CD8-positive, alpha-beta memory T cell (primary cell): Measurements from ENCODE around the gene EPB41L5. TPM values are rescaled to one million over a fixed set of nuclear protein-coding genes. Genes with fewer than 3 reads are reported as not detected.

ENCODE experiments used
- CTCF ChIA-PET: fragments of 350-600 bp; sonication (Branson Sonifier 250); formaldehyde crosslinking; loops from one replicate; lab custom pipeline; 2021; ENCODE audit warnings: antibody characterized with exemption; lab: Charles Lee
- POLR2A ChIA-PET: fragments of 350-600 bp; sonication (Branson Sonifier 250); formaldehyde crosslinking; loops from one replicate; lab custom pipeline; 2021; ENCODE audit warnings: antibody characterized with exemption; lab: Charles Lee
- DNase-seq, 5 donors: peaks; one replicate each; pipeline versions ENCODE4 v3.0.0 to v3.0.0-alpha.2; 2020 to 2022; ENCODE audit warnings: mixed read lengths in 1 of 5
- H3K27ac ChIP-seq: one replicate; pipeline ENCODE4 v1.7.0; 2013; ENCODE audit warnings: low read depth, mild to moderate bottlenecking, low read length, moderate library complexity
- H3K27me3 ChIP-seq: 2 replicates; pipeline ENCODE4 v1.7.0; 2013; ENCODE audit warnings: low read length, mild to moderate bottlenecking; ENCODE audit not compliant: insufficient read depth, poor library complexity, severe bottlenecking
- H3K36me3 ChIP-seq: 2 replicates; pipeline ENCODE4 v1.7.0; 2013; ENCODE audit warnings: mild to moderate bottlenecking, low read length, moderate library complexity; ENCODE audit not compliant: insufficient read depth
- H3K4me1 ChIP-seq: 2 replicates; pipeline ENCODE4 v1.7.0; 2013; ENCODE audit warnings: mild to moderate bottlenecking, low read length, moderate library complexity; ENCODE audit not compliant: insufficient read depth
- H3K4me3 ChIP-seq: 2 replicates; pipeline ENCODE4 v1.7.0; 2013; ENCODE audit warnings: mild to moderate bottlenecking, low read length
- H3K9me3 ChIP-seq: 2 replicates; pipeline ENCODE4 v1.7.0; 2013; ENCODE audit warnings: mild to moderate bottlenecking, low read length
- H3K27ac Mint-ChIP-seq, 8 donors: one replicate each; pipeline ENCODE4 v1.8.0; 2020 to 2021; ENCODE audit warnings: mixed read lengths in 8 of 8, mild to moderate bottlenecking in 6 of 8, inconsistent platforms in 3 of 8, moderate library complexity in 3 of 8
- H3K27me3 Mint-ChIP-seq, 2 donors: one replicate each; pipeline ENCODE4 v1.8.0; 2020 to 2021; ENCODE audit warnings: mixed read lengths in 2 of 2, mild to moderate bottlenecking in 1 of 2, moderate library complexity in 1 of 2
- H3K36me3 Mint-ChIP-seq, 3 donors: one replicate each; pipeline ENCODE4 v1.8.0; 2020 to 2021; ENCODE audit warnings: mixed read lengths in 3 of 3, inconsistent platforms in 1 of 3, mild to moderate bottlenecking in 1 of 3
- H3K4me1 Mint-ChIP-seq, 3 donors: one replicate each; pipeline ENCODE4 v1.8.0; 2020 to 2021; ENCODE audit warnings: mixed read lengths in 3 of 3, inconsistent platforms in 1 of 3, mild to moderate bottlenecking in 1 of 3
- H3K4me3 Mint-ChIP-seq, 7 donors: one replicate each; pipeline ENCODE4 v1.8.0; 2020 to 2021; ENCODE audit warnings: mixed read lengths in 7 of 7, mild to moderate bottlenecking in 6 of 7, moderate library complexity in 4 of 7, inconsistent platforms in 2 of 7
- H3K9me3 Mint-ChIP-seq, 5 donors: one replicate each; pipeline ENCODE4 v1.8.0; 2020 to 2022; ENCODE audit warnings: mixed read lengths in 5 of 5, mild to moderate bottlenecking in 3 of 5, moderate library complexity in 2 of 5, inconsistent platforms in 1 of 5
- polyA plus RNA-seq: library from polyadenylated mRNA; unstranded; fragments of 300-500 nt; fragmentation: Illumina TruSeq; gene quantifications from one replicate; pipeline ENCODE4 v1.2.3, GENCODE V29; 2021
- total RNA-seq, 2 experiments: library from RNA; stranded (reverse); gene quantifications; one replicate each; pipeline ENCODE4 v1.2.3, GENCODE V29; 2021

Gene EPB41L5
- total and polyA plus RNA-seq, 3 experiments from 2014 or later: 3.3 to 4.0 (median 3.8) TPM

- Histone ChIP-seq H3K27me3 (no peaks in the 10 kb centered on the region), H3K4me3 (no peak overlapping the region), H3K36me3 (peaks cover 5% of the 10 kb centered on the region), H3K4me1 (peaks cover 28% of the 10 kb centered on the region), H3K27ac (no peak overlapping the region), H3K9me3 (no peaks in the 10 kb centered on the region)
- POLR2A ChIA-PET: no interaction called here
- Mint-ChIP-seq H3K27ac (peak overlapping the region in 5 of 8 donors; percentile 0 to 91 (median 67)), H3K4me1 (peaks cover 43 to 64% (median 61%) of the 10 kb centered on the region in 3 donors), H3K9me3 (no peaks in the 10 kb centered on the region), H3K36me3 (peaks cover 8 to 37% (median 13%) of the 10 kb centered on the region in 3 donors), H3K4me3 (peak overlapping the region in 5 of 7 donors; percentile 78 to 94 (median 85)), H3K27me3 (no peaks in the 10 kb centered on the region)
- DNase-seq: no peak
- CTCF ChIA-PET: interaction anchor here (2.7 kb wide), 1 partner anchor 45 kb away, joined by 17 read pairs; no protein-coding TSS in a partner anchor
These were observed 207.9 kb downstream of the EPB41L5 start for GRCh38 chr2:120220756-120221155.

DNA sequence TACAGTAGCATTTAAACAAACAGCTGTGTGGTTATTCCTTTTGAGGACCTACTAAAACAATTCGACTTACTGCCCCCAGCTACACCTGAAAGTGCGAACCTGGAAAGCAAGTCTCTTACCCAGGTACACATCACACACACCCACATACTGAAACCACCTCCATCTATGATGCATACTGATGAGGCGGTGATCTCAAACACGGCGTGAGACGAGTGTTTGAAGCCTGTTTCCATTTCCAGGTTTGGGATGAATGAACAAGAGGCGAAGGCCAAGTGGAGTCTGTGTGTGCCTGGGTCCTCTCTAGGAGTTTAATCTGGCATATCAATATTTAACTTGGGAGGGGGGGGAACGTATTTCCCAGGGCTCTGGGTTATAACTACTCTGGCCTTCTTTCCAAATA lies 208.7 kb downstream of the EPB41L5 start:
- H3K4me3 Mint-ChIP-seq: peak overlapping the region; percentile 78 to 94 (median 83)
- Histone ChIP-seq H3K27ac (no peak overlapping the region), H3K9me3 (no peaks in the 10 kb centered on the region), H3K4me3 (no peak overlapping the region), H3K27me3 (no peaks in the 10 kb centered on the region), H3K36me3 (peaks cover 5% of the 10 kb centered on the region), H3K4me1 (peaks cover 28% of the 10 kb centered on the region)
- ChIA-PET CTCF (no interaction called here), POLR2A (interaction anchor here (1.9 kb wide), 1 partner anchor 11 kb away, joined by 17 read pairs; no protein-coding TSS in a partner anchor)
- no peaks in the 10 kb centered on the region for H3K27me3 Mint-ChIP-seq
- H3K9me3 Mint-ChIP-seq: no peaks in the 10 kb centered on the region
- peak overlapping the region; percentile 38 to 91 (median 76) for H3K27ac Mint-ChIP-seq
- no peak for DNase-seq
- H3K36me3 Mint-ChIP-seq: peaks cover 6 to 37% (median 10%) of the 10 kb centered on the region in 3 donors
- peaks cover 42 to 70% (median 65%) of the 10 kb centered on the region in 3 donors for H3K4me1 Mint-ChIP-seq

DNA sequence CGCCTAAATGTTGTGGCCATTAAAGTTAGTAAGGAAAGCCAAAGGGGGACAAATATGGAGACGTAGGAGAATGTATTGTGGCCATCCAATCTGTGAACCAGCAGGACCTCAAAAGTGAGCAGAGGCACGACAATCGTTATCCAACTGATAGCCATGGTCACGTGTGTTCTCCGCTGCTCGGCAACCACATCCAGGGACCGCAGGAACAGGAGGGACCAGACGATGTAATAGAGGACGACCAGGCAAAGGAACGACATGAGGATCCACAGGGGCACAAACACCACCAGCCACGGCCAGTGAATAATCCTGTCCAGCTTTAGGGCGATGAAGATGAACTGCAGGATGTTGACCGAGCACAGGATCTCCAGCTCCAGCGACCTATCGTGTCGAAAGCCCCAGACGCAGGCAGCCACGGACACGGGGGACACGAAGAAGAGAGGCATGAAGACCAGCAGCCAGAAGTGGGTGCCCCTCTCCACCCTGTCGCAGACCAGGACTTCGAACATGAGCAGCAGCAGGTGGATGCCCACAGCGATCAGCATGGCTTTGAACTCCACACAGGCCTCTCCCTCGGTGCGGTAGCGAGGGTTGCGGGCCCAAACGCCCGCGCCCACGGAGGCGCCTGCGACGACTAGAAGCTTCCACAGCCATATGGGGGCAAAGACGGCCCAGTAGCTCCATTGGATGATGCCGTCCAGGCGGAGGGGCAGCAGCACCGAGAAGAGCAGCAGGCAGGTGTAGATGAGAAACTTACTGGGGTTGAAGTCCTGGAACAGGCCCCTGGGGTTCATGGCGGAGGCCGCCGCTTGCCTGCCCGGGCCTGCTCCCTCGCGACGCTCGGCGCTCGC lies 209.5 kb downstream of the EPB41L5 start:
- CTCF ChIA-PET: interaction anchor here (0.8 to 1.0 kb wide), 2 partner anchors 9 to 10 kb away, joined by 3 to 6 read pairs; no protein-coding TSS in a partner anchor

DNA sequence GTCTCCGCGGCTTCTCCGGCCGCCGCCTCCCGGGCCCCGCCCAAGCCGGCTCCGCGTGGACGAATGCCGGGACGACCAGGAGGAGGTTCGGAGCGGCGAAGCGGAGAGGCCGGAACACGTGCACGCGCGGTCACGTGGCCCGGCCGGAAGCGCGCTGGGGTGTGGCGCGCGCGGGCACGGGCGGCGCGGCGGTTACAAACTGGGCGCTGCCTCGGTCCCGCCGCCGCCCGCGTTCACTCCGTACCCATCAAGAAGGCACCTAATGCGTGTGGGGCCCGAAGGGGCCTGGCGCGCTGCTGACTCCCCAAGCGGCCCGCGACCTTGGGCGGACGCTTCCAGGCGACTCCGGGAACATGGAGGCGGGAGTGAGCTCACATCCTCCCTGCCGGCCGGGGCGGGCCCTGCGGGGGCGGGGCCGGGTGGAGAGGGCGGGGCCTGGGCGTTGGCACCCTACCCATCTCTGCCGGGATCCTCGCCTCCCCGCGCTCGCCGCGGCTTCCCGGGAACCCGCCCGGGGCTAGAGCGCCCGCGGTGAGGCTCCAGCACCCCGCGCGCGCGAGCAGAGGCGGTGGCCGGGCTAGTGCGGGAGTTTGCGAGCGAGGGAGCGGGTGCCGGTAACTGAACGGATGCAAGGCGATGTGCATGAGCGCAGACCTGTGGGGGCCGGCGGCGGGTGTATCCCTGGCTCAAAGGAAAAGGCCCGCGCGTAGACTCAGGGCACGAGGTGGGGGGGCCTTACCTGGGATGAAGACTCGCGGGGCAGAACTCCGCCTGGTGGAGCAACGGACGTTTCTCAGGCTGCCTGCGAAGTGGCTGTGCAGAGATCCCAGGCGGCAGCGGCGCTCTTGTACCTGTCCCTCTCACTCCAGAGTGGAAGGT lies 210.4 kb downstream of the EPB41L5 start, which contains the start of gene TMEM185B:
Gene TMEM185B, minus strand, starts transcription at position 367 of the 879 bp plus-strand sequence. CDS start 424 bp downstream, outside the sequence.
- POLR2A ChIA-PET: interaction anchor here (0.5 to 1.9 kb wide), 6 partner anchors 9 to 545 kb away, joined by 3 to 17 read pairs (median 6); partner anchors contain the start of gene RALB
- Mint-ChIP-seq H3K9me3 (no peaks in the 10 kb centered on the region), H3K4me3 (peak within 1 kb of the TSS; percentile 82 to 94 (median 87)), H3K27me3 (no peaks in the 10 kb centered on the region), H3K27ac (peak within 1 kb of the TSS; percentile 86 to 95 (median 90)), H3K36me3 (peaks cover 4 to 32% (median 10%) of the 10 kb centered on the region in 3 donors), H3K4me1 (peaks cover 41 to 69% (median 67%) of the 10 kb centered on the region in 3 donors)
- H3K36me3 ChIP-seq: peaks cover 5% of the 10 kb centered on the region
- no peaks in the 10 kb centered on the region for H3K27me3 ChIP-seq
- H3K27ac ChIP-seq: peak within 1 kb of the TSS; percentile 90
- H3K4me1 ChIP-seq: peaks cover 35% of the 10 kb centered on the region
- H3K4me3 ChIP-seq: peak within 1 kb of the TSS; percentile 78
- no peaks in the 10 kb centered on the region for H3K9me3 ChIP-seq
- DNase-seq: peak; percentile 87 to 92 (median 90)
- CTCF ChIA-PET: interaction anchor here (0.6 to 1.0 kb wide), 2 partner anchors 9 to 90 kb away, joined by 3 to 6 read pairs; no protein-coding TSS in a partner anchor

More for the DNA sequence above, 209.5 kb downstream of the EPB41L5 start:
- Mint-ChIP-seq H3K36me3 (peaks cover 4 to 36% (median 10%) of the 10 kb centered on the region in 3 donors), H3K4me3 (peak overlapping the region; percentile 78 to 94 (median 83)), H3K27ac (peak overlapping the region; percentile 71 to 92 (median 89)), H3K27me3 (no peaks in the 10 kb centered on the region), H3K9me3 (no peaks in the 10 kb centered on the region), H3K4me1 (peaks cover 39 to 70% (median 66%) of the 10 kb centered on the region in 3 donors)
- Histone ChIP-seq H3K27ac (peak overlapping the region; percentile 90), H3K9me3 (no peaks in the 10 kb centered on the region), H3K4me1 (peaks cover 30% of the 10 kb centered on the region), H3K36me3 (peaks cover 5% of the 10 kb centered on the region), H3K27me3 (no peaks in the 10 kb centered on the region), H3K4me3 (peak overlapping the region; percentile 78)
- POLR2A ChIA-PET: interaction anchor here (0.6 to 1.9 kb wide), 6 partner anchors 10 to 46 kb away, joined by 3 to 17 read pairs (median 6); partner anchors contain the start of gene RALB
- DNase-seq: no peak

- H3K27ac ChIP-seq: no peak overlapping the region
- H3K36me3 ChIP-seq: peaks cover 3% of the 10 kb centered on the region
- H3K4me3 ChIP-seq: no peak overlapping the region
- H3K9me3 ChIP-seq: no peaks in the 10 kb centered on the region
- no peaks in the 10 kb centered on the region for H3K27me3 Mint-ChIP-seq
- peaks cover 4 to 26% (median 7%) of the 10 kb centered on the region in 3 donors for H3K36me3 Mint-ChIP-seq
- H3K9me3 Mint-ChIP-seq: no peaks in the 10 kb centered on the region
- H3K4me1 ChIP-seq: peaks cover 35% of the 10 kb centered on the region
- H3K27me3 ChIP-seq: no peaks in the 10 kb centered on the region
- peak overlapping the region in 7 of 8 donors; percentile 79 to 92 (median 87) for H3K27ac Mint-ChIP-seq
- peak overlapping the region; percentile 82 to 93 (median 87) for H3K4me3 Mint-ChIP-seq
- ChIA-PET CTCF (no interaction called here), POLR2A (interaction anchor here (1.7 kb wide), 1 partner anchor 28 kb away, joined by 4 read pairs; the partner anchor contains the start of gene RALB)
- DNase-seq: no peak
- H3K4me1 Mint-ChIP-seq: peaks cover 47 to 69% (median 69%) of the 10 kb centered on the region in 3 donors
These were observed 211.4 kb downstream of the EPB41L5 start for GRCh38 chr2:120224256-120224655.

DNA sequence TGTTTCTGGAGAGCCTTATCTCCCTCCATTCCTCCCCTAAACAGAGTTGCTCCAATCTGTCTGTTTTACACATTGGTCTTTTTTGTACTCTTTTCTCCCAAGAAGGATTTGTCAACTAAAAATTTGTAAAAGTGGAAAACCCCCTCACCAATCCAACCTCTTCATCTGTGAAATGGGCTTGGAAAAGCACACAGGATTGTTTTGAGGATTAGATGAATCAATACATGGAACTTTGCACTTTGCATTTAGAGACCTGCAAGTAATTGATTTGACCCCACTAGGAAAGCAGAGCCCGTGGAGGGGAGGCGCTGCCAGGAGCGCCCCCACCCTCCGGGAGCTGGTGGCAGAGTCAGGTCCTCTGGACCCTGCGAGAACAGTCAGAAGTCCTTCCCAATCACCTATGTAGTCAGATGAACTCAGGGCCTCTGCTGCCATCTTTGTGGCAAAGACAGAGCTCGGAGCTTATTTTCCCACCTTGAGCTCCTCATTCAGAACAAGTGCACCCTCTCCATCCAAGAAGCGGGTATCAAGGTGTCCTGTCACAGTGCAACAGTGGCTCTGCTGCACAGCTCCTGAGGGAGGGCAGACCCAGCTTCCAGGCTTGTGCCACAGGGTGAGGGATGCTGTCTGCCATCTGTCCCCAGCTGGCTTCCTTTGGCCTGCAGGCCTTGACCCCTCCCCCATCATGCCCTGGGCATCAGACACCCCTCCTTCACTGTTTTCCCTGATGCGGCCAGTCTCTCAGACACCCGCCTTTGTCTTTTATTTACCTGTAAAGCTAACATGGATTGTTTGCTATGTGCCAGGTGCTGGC lies 212.1 kb downstream of the EPB41L5 start:
- peaks cover 46 to 70% (median 70%) of the 10 kb centered on the region in 3 donors for H3K4me1 Mint-ChIP-seq
- CTCF ChIA-PET: interaction anchor here (1.0 to 1.5 kb wide), 2 partner anchors 27 to 50 kb away, joined by 3 read pairs; partner anchors contain the start of gene RALB
- Histone ChIP-seq H3K4me1 (peaks cover 38% of the 10 kb centered on the region), H3K36me3 (no peaks in the 10 kb centered on the region), H3K9me3 (no peaks in the 10 kb centered on the region), H3K27me3 (no peaks in the 10 kb centered on the region), H3K27ac (no peak overlapping the region), H3K4me3 (no peak overlapping the region)
- H3K27me3 Mint-ChIP-seq: no peaks in the 10 kb centered on the region
- H3K9me3 Mint-ChIP-seq: no peaks in the 10 kb centered on the region
- DNase-seq: peak in 1 of 5 donors; percentile 22
- H3K36me3 Mint-ChIP-seq: peaks cover 4 to 23% (median 7%) of the 10 kb centered on the region in 3 donors
- H3K4me3 Mint-ChIP-seq: peak overlapping the region; percentile 47 to 93 (median 87)
- POLR2A ChIA-PET: interaction anchor here (1.7 kb wide), 1 partner anchor 27 kb away, joined by 4 read pairs; the partner anchor contains the start of gene RALB
- H3K27ac Mint-ChIP-seq: peak overlapping the region in 7 of 8 donors; percentile 29 to 91 (median 63)
